ENCODE data around the gene CALN1. TPM values are rescaled to one million over a fixed set of nuclear protein-coding genes. Genes with fewer than 3 reads are reported as not detected.

CALN1 gene
- total RNA-seq, 1 donor from 2014 or later, result 1.9 TPM

DNA sequence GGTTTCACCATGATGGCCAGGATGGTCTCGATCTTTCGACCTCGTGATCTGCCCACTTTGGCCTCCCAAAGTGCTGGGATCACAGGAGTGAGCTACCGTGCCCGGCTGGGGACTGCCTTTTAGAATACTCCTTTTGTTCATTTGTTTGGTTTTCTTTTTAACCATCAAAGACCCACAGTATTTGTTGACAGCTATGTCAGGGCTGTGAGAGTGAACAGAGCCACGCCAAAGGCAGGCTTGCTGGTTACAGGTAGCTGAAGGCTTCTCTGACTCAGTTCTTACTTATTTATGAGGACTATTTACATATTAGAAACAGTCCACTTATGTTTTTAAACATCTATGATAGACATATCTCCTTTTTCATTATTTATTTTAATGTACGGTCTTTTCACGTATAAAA lies 544.5 kb downstream of the CALN1 start:
- no peak for DNase-seq (ENCODE audit: extremely low spot score, unreplicated experiment)
- no peaks in the 10 kb centered on the region for H3K9me3 Mint-ChIP-seq
- no peak overlapping the region for H3K27ac Mint-ChIP-seq
- no peaks in the 10 kb centered on the region for H3K4me1 Mint-ChIP-seq (ENCODE audit: unreplicated experiment)
- no peaks in the 10 kb centered on the region for H3K36me3 Mint-ChIP-seq
- TF ChIP-seq, protein P1, sequence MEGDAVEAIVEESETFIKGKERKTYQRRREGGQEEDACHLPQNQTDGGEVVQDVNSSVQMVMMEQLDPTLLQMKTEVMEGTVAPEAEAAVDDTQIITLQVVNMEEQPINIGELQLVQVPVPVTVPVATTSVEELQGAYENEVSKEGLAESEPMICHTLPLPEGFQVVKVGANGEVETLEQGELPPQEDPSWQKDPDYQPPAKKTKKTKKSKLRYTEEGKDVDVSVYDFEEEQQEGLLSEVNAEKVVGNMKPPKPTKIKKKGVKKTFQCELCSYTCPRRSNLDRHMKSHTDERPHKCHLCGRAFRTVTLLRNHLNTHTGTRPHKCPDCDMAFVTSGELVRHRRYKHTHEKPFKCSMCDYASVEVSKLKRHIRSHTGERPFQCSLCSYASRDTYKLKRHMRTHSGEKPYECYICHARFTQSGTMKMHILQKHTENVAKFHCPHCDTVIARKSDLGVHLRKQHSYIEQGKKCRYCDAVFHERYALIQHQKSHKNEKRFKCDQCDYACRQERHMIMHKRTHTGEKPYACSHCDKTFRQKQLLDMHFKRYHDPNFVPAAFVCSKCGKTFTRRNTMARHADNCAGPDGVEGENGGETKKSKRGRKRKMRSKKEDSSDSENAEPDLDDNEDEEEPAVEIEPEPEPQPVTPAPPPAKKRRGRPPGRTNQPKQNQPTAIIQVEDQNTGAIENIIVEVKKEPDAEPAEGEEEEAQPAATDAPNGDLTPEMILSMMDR (conservative IDR thresholded peaks at IDR 0.05), result no peak
- no peaks in the 10 kb centered on the region for H3K27me3 Mint-ChIP-seq
- no peak overlapping the region for H3K4me3 Mint-ChIP-seq

DNA sequence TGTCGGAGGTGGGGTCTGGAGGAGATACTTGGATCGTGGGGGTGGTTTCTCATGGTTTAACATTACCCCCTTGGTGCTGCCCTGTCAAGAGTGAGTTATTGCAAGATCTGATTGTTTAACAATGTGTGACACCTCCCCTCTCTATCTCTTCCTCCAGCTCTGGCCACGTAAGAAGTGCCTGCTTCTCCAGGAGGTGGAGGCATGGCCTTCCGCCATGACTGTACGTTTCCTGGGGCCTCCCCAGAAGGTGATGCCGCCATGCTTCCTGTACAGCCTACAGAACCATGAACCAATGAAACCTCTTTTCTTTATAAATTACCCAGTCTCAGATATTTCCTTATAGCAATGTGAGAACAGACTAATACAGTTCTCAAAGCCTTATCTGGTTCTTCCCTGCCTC lies 547.0 kb downstream of the CALN1 start:
- Mint-ChIP-seq H3K9me3 (no peaks in the 10 kb centered on the region), H3K4me3 (no peak overlapping the region), H3K36me3 (no peaks in the 10 kb centered on the region), H3K4me1 (ENCODE audit: unreplicated experiment) (no peaks in the 10 kb centered on the region), H3K27me3 (no peaks in the 10 kb centered on the region), H3K27ac (no peak overlapping the region)
- no peak for DNase-seq (ENCODE audit: extremely low spot score, unreplicated experiment)
- TF ChIP-seq, protein P1 (conservative IDR thresholded peaks at IDR 0.05), result no peak

DNA sequence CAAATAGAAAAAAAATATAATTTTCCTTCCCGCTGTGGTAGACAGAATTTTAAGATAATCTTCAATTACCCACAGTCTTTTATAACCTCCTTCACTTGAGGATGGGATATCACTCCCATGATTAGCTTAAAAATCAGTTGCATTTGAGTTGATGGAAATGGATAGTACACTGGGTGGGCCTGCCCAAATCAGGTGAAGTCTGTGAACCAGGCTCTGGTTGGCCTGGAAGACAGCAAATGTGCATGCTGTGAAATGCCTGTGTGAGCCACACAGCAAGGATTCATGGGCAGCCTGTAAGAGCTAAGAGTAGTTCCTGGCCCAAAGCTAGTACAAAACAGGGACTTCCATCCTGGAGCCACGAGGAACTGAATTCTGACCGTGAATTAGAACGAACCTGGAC lies 548.0 kb downstream of the CALN1 start:
- Mint-ChIP-seq H3K27ac (no peak overlapping the region), H3K4me3 (no peak overlapping the region), H3K9me3 (no peaks in the 10 kb centered on the region), H3K27me3 (no peaks in the 10 kb centered on the region), H3K4me1 (ENCODE audit: unreplicated experiment) (no peaks in the 10 kb centered on the region), H3K36me3 (no peaks in the 10 kb centered on the region)
- DNase-seq (ENCODE audit: extremely low spot score, unreplicated experiment), result no peak
- TF ChIP-seq, protein P1 (conservative IDR thresholded peaks at IDR 0.05), result no peak

DNA sequence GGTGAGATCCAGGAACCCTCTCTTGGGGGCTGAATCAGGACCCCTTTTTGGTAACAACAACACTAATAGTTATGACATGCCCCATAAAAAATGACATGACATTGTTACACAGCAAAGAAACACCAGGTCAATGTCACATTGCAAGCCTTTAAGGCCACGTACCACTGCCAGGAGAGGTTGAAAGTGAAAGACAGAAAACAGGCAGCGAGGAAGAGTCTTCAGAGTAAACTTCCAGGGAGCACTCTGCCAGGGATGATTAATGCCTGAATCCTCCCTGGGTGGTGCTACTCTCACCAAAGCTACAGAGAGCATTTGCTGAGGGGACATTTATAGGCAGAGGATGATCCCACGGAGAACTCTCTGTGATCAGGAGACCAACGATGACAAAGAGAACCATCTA lies 551.6 kb downstream of the CALN1 start:
- no peak overlapping the region for H3K4me3 Mint-ChIP-seq
- TF ChIP-seq, protein P1 (conservative IDR thresholded peaks at IDR 0.05), result no peak
- H3K9me3 Mint-ChIP-seq, result no peaks in the 10 kb centered on the region
- DNase-seq (ENCODE audit: extremely low spot score, unreplicated experiment), result no peak
- H3K36me3 Mint-ChIP-seq, result no peaks in the 10 kb centered on the region
- no peak overlapping the region for H3K27ac Mint-ChIP-seq
- no peaks in the 10 kb centered on the region for H3K27me3 Mint-ChIP-seq
- H3K4me1 Mint-ChIP-seq (ENCODE audit: unreplicated experiment), result no peaks in the 10 kb centered on the region

DNA sequence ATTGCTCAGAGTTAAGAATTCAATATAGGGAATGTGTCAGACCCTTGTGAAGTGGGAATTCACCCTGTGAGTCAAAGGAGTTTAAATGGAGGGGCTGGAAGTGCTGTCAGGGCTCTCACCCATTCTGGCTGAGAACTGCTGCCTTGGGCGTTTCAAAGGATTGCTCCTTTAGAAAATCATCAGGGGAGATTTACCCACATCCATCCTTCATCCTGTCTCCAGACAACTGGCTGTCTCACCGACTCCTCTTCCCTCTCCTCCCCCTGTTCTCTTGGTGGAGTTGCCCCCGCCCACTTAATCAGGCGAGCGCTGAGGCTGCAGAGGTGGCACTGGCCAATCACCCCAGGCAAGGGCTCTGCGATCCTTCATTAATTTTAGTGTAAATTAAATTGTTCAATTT lies 554.8 kb downstream of the CALN1 start:
- Mint-ChIP-seq H3K27ac (no peak overlapping the region), H3K36me3 (no peaks in the 10 kb centered on the region), H3K4me3 (no peak overlapping the region), H3K4me1 (ENCODE audit: unreplicated experiment) (no peaks in the 10 kb centered on the region), H3K9me3 (no peaks in the 10 kb centered on the region), H3K27me3 (peaks cover 6% of the 10 kb centered on the region)
- TF ChIP-seq, protein P1 (conservative IDR thresholded peaks at IDR 0.05), result no peak
- DNase-seq (ENCODE audit: extremely low spot score, unreplicated experiment), result no peak

All from type B pancreatic cell (in vitro differentiated cells).